DMS153 treated with DMSO at 0.1 percent for 48 hours (cell line): Measurements from ENCODE around the gene CNTNAP2.
A peak's percentile ranks its signal among the peaks of the same experiment; 100 is the strongest.

ENCODE experiments used
- DNase-seq: peaks from one replicate; lab custom pipeline; 2025; ENCODE audit not compliant: unreplicated experiment; lab: John Stamatoyannopoulos, UW

The CNTNAP2 gene

GRCh38 chr7:146116521-146117222, at the start of gene CNTNAP2:
Gene CNTNAP2 (plus strand): TSS chr7:146116801. CDS start chr7:146116877, 76 bp downstream.
- peak; percentile 69 for DNase-seq

- DNase-seq, result no peak
These were observed 48.7 kb upstream of the CNTNAP2 start for GRCh38 chr7:146067880-146068279.

- DNase-seq, result no peak
These were observed 42.3 kb upstream of the CNTNAP2 start for GRCh38 chr7:146074195-146074765.

GRCh38 chr7:146076344-146076743, 40.3 kb upstream of the CNTNAP2 start:
- no peak for DNase-seq

- DNase-seq, result no peak
These were observed 32.5 kb upstream of the CNTNAP2 start for GRCh38 chr7:146084086-146084485.

GRCh38 chr7:146090023-146090645, 26.5 kb upstream of the CNTNAP2 start:
- DNase-seq, result peak; percentile 42

GRCh38 chr7:146094356-146094755, 22.2 kb upstream of the CNTNAP2 start:
- DNase-seq, result no peak

- no peak for DNase-seq
These were observed 19.6 kb upstream of the CNTNAP2 start for GRCh38 chr7:146096994-146097393.

GRCh38 chr7:146106319-146106718, 10.3 kb upstream of the CNTNAP2 start:
- DNase-seq, result no peak

GRCh38 chr7:146112755-146113154, 3.8 kb upstream of the CNTNAP2 start:
- no peak for DNase-seq

- DNase-seq, result peak; percentile 70
These were observed 1.1 kb upstream of the CNTNAP2 start for GRCh38 chr7:146115548-146115850.

GRCh38 chr7:146115851-146116520, 615 bp upstream of the CNTNAP2 start:
- peak; percentile 70 for DNase-seq

- no peak for DNase-seq
These were observed 975 bp downstream of the CNTNAP2 start for GRCh38 chr7:146117576-146117975.

- DNase-seq, result peak; percentile 28
These were observed 2.4 kb downstream of the CNTNAP2 start for GRCh38 chr7:146119002-146119401.

GRCh38 chr7:146123715-146124114, 7.1 kb downstream of the CNTNAP2 start:
- DNase-seq, result no peak

- no peak for DNase-seq
These were observed 10.3 kb downstream of the CNTNAP2 start for GRCh38 chr7:146126767-146127509.

GRCh38 chr7:146129296-146129695, 12.7 kb downstream of the CNTNAP2 start:
- DNase-seq, result no peak

GRCh38 chr7:146129997-146130396, 13.4 kb downstream of the CNTNAP2 start:
- DNase-seq, result no peak

GRCh38 chr7:146131701-146132100, 15.1 kb downstream of the CNTNAP2 start:
- DNase-seq, result no peak

- peak; percentile 71 for DNase-seq
These were observed 19.8 kb downstream of the CNTNAP2 start for GRCh38 chr7:146136357-146136875.

- no peak for DNase-seq
These were observed 22.3 kb downstream of the CNTNAP2 start for GRCh38 chr7:146138926-146139325.
